Left ventricle myocardium inferior (tissue), 1 donor: ENCODE data around the gene MLF2. TPM values are rescaled to one million over a fixed set of nuclear protein-coding genes. Genes with fewer than 3 reads are reported as not detected.
"Not testable (repeated sequence)": the region's sequence is repeated elsewhere in the genome, so short reads cannot be mapped to it uniquely, and the experiment has no call there.

Experiments
- DNase-seq: peaks from one replicate; pipeline ENCODE4 v3.0.0-alpha.2; 2020
- H3K27ac ChIP-seq: fragments of 200-600 bp; replicated peaks from 2 replicates; pipeline ENCODE4 v1.8.0; 2021
- H3K27me3 ChIP-seq: fragments of 200-600 bp; 2 replicates; pipeline ENCODE4 v1.8.0; 2021; ENCODE audit warnings: low read depth
- H3K36me3 ChIP-seq: fragments of 200-600 bp; 2 replicates; pipeline ENCODE4 v1.8.0; 2021
- H3K4me1 ChIP-seq: fragments of 200-600 bp; 2 replicates; pipeline ENCODE4 v1.8.0; 2021
- H3K4me3 ChIP-seq: fragments of 200-600 bp; 2 replicates; pipeline ENCODE4 v1.8.0; 2021; ENCODE audit warnings: mild to moderate bottlenecking, moderate library complexity
- H3K9me3 ChIP-seq: fragments of 200-600 bp; replicated peaks from 2 replicates; pipeline ENCODE4 v1.8.0; 2021
- CTCF ChIP-seq: fragments of 200-600 bp; IDR thresholded peaks from 2 replicates; pipeline ENCODE4 v1.8.0; 2021; ENCODE audit warnings: antibody characterized with exemption, mild to moderate bottlenecking, borderline replicate concordance
- intact Hi-C: fragments of 100-400 bp; cut with micrococcal nuclease; formaldehyde crosslinking; loops from one replicate; pipeline ENCODE4 v1.11.0; 2022
- total RNA-seq: library from RNA; stranded (reverse); fragmentation: NEBNext Ultra II Directional; extraction: Animal tissue kit (Norgen Biotek cat#: 25700); gene quantifications from one replicate; pipeline ENCODE4 v1.2.1, GENCODE V29; 2021
- donor health status: DM: no; HTN: yes; CAD: no; lungs with severe emphysema.

Gene MLF2
- total RNA-seq, 1 donor from 2014 or later: 153 TPM

GRCh38 chr12:6716874-6717437 is 36.0 kb downstream of the MLF2 start:
- Histone ChIP-seq H3K4me1 (no peaks in the 10 kb centered on the region), H3K4me3 (no peak overlapping the region), H3K36me3 (no peaks in the 10 kb centered on the region), H3K27me3 (peaks cover 40% of the 10 kb centered on the region), H3K9me3 (no peaks in the 10 kb centered on the region), H3K27ac (no peak overlapping the region)
- intact Hi-C loops: no loop called here
- no peak for TF ChIP-seq CTCF
- no peak for DNase-seq

GRCh38 chr12:6716031-6716873 is 36.7 kb downstream of the MLF2 start:
- H3K4me3 ChIP-seq, H3K27ac ChIP-seq, H3K36me3 ChIP-seq, DNase-seq, intact Hi-C loops, H3K4me1 ChIP-seq, H3K9me3 ChIP-seq: not testable (repeated sequence)
- peaks cover 47% of the 10 kb centered on the region for H3K27me3 ChIP-seq

- no peak for TF ChIP-seq CTCF
- peaks cover 95% of the 10 kb centered on the region for H3K27me3 ChIP-seq
- H3K4me3 ChIP-seq: no peak overlapping the region
- H3K9me3 ChIP-seq: no peaks in the 10 kb centered on the region
- no peaks in the 10 kb centered on the region for H3K36me3 ChIP-seq
- intact Hi-C loops: no loop called here
- no peaks in the 10 kb centered on the region for H3K4me1 ChIP-seq
- H3K27ac ChIP-seq: no peak overlapping the region
- no peak for DNase-seq
Measured at GRCh38 chr12:6708960-6709394, 44.0 kb downstream of the MLF2 start.

- H3K36me3 ChIP-seq, H3K27ac ChIP-seq, H3K4me1 ChIP-seq, DNase-seq, H3K4me3 ChIP-seq, H3K9me3 ChIP-seq, intact Hi-C loops: not testable (repeated sequence)
- H3K27me3 ChIP-seq: peaks cover 95% of the 10 kb centered on the region
Measured at GRCh38 chr12:6708351-6708750, 44.6 kb downstream of the MLF2 start.

GRCh38 chr12:6703631-6704030 is 49.3 kb downstream of the MLF2 start:
- no peak for DNase-seq
- Histone ChIP-seq H3K9me3 (no peaks in the 10 kb centered on the region), H3K4me3 (no peak overlapping the region), H3K27ac (no peak overlapping the region), H3K4me1 (peaks cover 14% of the 10 kb centered on the region), H3K27me3 (peaks cover 99% of the 10 kb centered on the region), H3K36me3 (no peaks in the 10 kb centered on the region)
- intact Hi-C loops: no loop called here
- no peak for TF ChIP-seq CTCF

- H3K4me1 ChIP-seq: peaks cover 14% of the 10 kb centered on the region
- no peak for DNase-seq
- no peaks in the 10 kb centered on the region for H3K36me3 ChIP-seq
- intact Hi-C loops: no loop called here
- no peaks in the 10 kb centered on the region for H3K9me3 ChIP-seq
- peak overlapping the region; percentile 65 for H3K4me3 ChIP-seq
- peaks cover 100% of the 10 kb centered on the region for H3K27me3 ChIP-seq
- no peak overlapping the region for H3K27ac ChIP-seq
- no peak for TF ChIP-seq CTCF
Measured at GRCh38 chr12:6701078-6701768, 51.7 kb downstream of the MLF2 start.
